GM18526 (cell line): ENCODE results near the gene SAMD15.

Experiments
- POLR2A ChIP-seq: IDR thresholded peaks from 3 replicates; pipeline ENCODE4 v1.6.1; 2011; ENCODE audit not compliant: insufficient read length; ENCODE audit errors: extremely low read depth

SAMD15 gene

GRCh38 chr14:77364146-77364545 lies 13.0 kb upstream of the SAMD15 start:
- no peak for TF ChIP-seq POLR2A

- no peak for TF ChIP-seq POLR2A
Measured at GRCh38 chr14:77369285-77369684, 7.9 kb upstream of the SAMD15 start.

- TF ChIP-seq POLR2A = no peak
Measured at GRCh38 chr14:77372304-77372841, 4.8 kb upstream of the SAMD15 start.

GRCh38 chr14:77375164-77375950 lies 1.8 kb upstream of the SAMD15 start:
- no peak for TF ChIP-seq POLR2A

- TF ChIP-seq POLR2A = no peak
Measured at GRCh38 chr14:77375973-77376770, 1.0 kb upstream of the SAMD15 start.

- no peak for TF ChIP-seq POLR2A
Measured at GRCh38 chr14:77377502-77377844, 294 bp downstream of the SAMD15 start.

- no peak for TF ChIP-seq POLR2A
Measured at GRCh38 chr14:77378701-77379100, 1.5 kb downstream of the SAMD15 start.

GRCh38 chr14:77390188-77390587 lies 13.0 kb downstream of the SAMD15 start:
- TF ChIP-seq POLR2A = no peak

- TF ChIP-seq POLR2A = no peak
Measured at GRCh38 chr14:77400216-77400615, 23.0 kb downstream of the SAMD15 start.

- TF ChIP-seq POLR2A = no peak
Measured at GRCh38 chr14:77403768-77404167, 26.6 kb downstream of the SAMD15 start.

- no peak for TF ChIP-seq POLR2A
Measured at GRCh38 chr14:77406086-77406485, 28.9 kb downstream of the SAMD15 start.

GRCh38 chr14:77406718-77407117 lies 29.5 kb downstream of the SAMD15 start:
- no peak for TF ChIP-seq POLR2A

DNA sequence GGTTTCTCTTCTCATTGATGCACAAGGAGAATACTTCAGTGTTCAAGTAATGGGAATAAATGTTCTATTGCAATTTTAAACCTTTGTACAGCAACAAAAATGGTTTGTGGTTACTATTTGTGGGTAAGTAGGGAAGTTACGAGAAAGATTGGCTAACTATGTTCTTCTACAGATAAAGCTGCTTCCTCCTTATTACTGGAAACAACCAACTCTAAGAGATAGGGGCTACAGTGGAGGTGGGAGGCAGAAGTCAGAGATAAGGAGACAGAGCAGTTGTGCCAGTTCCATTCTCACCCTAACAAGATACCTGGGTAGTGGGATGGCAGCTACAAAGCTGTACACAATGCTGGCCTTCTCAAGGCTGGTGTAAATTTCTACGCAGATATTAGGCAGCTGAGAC lies 30.0 kb downstream of the SAMD15 start:
- no peak for TF ChIP-seq POLR2A

DNA sequence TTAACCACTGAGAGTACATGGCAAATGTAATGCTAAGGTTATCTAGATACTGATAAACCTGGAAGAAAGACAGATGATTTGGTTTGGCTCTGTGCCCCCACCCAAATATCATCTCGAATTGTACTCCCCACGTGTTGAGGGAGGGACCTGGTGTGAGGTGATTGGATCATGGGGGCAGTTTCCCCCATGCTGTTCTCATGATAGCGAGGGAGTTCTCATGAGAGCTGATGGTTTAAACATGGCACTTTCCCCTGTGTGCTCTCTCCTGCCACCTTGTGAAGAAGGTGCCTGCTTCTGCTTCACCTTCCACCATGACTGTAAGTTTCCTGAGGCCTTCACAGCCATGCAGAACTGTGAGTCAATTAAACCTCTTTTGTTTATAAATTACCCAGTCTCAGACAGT lies 32.0 kb downstream of the SAMD15 start:
- TF ChIP-seq POLR2A = no peak

GRCh38 chr14:77416836-77417235 lies 39.7 kb downstream of the SAMD15 start:
- no peak for TF ChIP-seq POLR2A

- no peak for TF ChIP-seq POLR2A
Measured at GRCh38 chr14:77421201-77421600, 44.0 kb downstream of the SAMD15 start.

DNA sequence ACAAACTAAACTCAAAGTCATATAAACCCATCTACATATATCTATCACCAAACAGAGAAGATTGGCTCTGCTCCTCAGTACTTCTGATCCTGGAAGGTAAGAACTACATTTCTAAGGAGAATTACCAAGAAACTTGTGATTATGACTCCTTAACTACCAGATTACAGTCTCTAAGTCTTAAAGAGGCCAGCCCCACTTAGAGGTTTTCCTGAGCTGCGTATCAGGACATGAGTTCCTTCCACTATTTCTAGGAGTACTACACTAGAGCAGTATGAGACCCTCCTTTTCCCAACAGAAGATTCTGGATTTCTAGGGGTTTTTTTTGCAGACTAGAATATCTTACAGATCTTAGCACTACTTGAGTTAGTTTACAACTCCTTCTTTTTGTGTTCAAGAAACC lies 46.2 kb downstream of the SAMD15 start, which contains the start of gene NOXRED1:
Gene NOXRED1 (minus strand): TSS at position 101 of the 400 bp plus-strand sequence. CDS start 634 bp downstream, outside the sequence.
- no peak for TF ChIP-seq POLR2A

GRCh38 chr14:77424862-77425261 lies 47.7 kb downstream of the SAMD15 start:
- TF ChIP-seq POLR2A = no peak
